ENCODE measurements around the gene NEK2. TPM values are rescaled to one million over a fixed set of nuclear protein-coding genes. Genes with fewer than 3 reads are reported as not detected.

Gene NEK2
- total and polyA plus RNA-seq, 8 donors: 1.3 to 30.4 (median 15.4) TPM

GRCh38 chr1:211635597-211636205 is 39.7 kb downstream of the NEK2 start:
- no peak for TF ChIP-seq CTCF (IDR thresholded peaks at IDR 0.05)
- no peak overlapping the region for H3K27ac ChIP-seq
- H3K36me3 ChIP-seq: no peaks in the 10 kb centered on the region
- intact Hi-C loops (cut with DNase I): no loop called here
- H3K27me3 ChIP-seq: no peaks in the 10 kb centered on the region
- H3K4me3 ChIP-seq: no peak overlapping the region
- no peak for DNase-seq
- H3K9me3 ChIP-seq: no peaks in the 10 kb centered on the region
- no peak for ATAC-seq
- H3K4me1 ChIP-seq: peaks cover 0 to 8% of the 10 kb centered on the region in 2 donors

GRCh38 chr1:211634931-211635330 is 40.5 kb downstream of the NEK2 start:
- H3K27ac ChIP-seq: no peak overlapping the region
- ATAC-seq (no peak), DNase-seq (no peak)
- intact Hi-C loops (cut with DNase I): no loop called here
- no peak overlapping the region for H3K4me3 ChIP-seq
- peaks cover 0 to 8% of the 10 kb centered on the region in 2 donors for H3K4me1 ChIP-seq
- H3K9me3 ChIP-seq: no peaks in the 10 kb centered on the region
- no peak for TF ChIP-seq CTCF (IDR thresholded peaks at IDR 0.05)
- no peaks in the 10 kb centered on the region for H3K36me3 ChIP-seq
- H3K27me3 ChIP-seq: no peaks in the 10 kb centered on the region

- DNase-seq (no peak), ATAC-seq (no peak)
- no peak for TF ChIP-seq CTCF (IDR thresholded peaks at IDR 0.05)
- intact Hi-C loops (cut with DNase I): no loop called here
- H3K4me3 ChIP-seq: no peak overlapping the region
- no peaks in the 10 kb centered on the region for H3K36me3 ChIP-seq
- H3K4me1 ChIP-seq: peaks cover 0 to 8% of the 10 kb centered on the region in 2 donors
- H3K27me3 ChIP-seq: no peaks in the 10 kb centered on the region
- no peaks in the 10 kb centered on the region for H3K9me3 ChIP-seq
- H3K27ac ChIP-seq: no peak overlapping the region
These were observed 41.0 kb downstream of the NEK2 start for GRCh38 chr1:211634461-211634860.

- no peak overlapping the region for H3K27ac ChIP-seq
- no peak overlapping the region for H3K4me3 ChIP-seq
- peaks cover 0 to 8% of the 10 kb centered on the region in 2 donors for H3K4me1 ChIP-seq
- no peak for ATAC-seq
- H3K9me3 ChIP-seq: no peaks in the 10 kb centered on the region
- no peak for TF ChIP-seq CTCF (IDR thresholded peaks at IDR 0.05)
- H3K27me3 ChIP-seq: no peaks in the 10 kb centered on the region
- H3K36me3 ChIP-seq: no peaks in the 10 kb centered on the region
- no peak for DNase-seq
- intact Hi-C loops (cut with DNase I): no loop called here
These were observed 41.9 kb downstream of the NEK2 start for GRCh38 chr1:211633524-211633846.

- peaks cover 0 to 8% of the 10 kb centered on the region in 2 donors for H3K4me1 ChIP-seq
- H3K27me3 ChIP-seq: no peaks in the 10 kb centered on the region
- intact Hi-C loops (cut with DNase I): no loop called here
- no peak for TF ChIP-seq CTCF (IDR thresholded peaks at IDR 0.05)
- H3K4me3 ChIP-seq: no peak overlapping the region
- no peak overlapping the region for H3K27ac ChIP-seq
- H3K9me3 ChIP-seq: no peaks in the 10 kb centered on the region
- DNase-seq: peak in 1 of 4 donors; percentile 55
- ATAC-seq: peak; percentile 50
- H3K36me3 ChIP-seq: no peaks in the 10 kb centered on the region
These were observed 42.5 kb downstream of the NEK2 start for GRCh38 chr1:211632808-211633523.
